ENCODE results near the gene CNTFR. TPM values are rescaled to one million over a fixed set of nuclear protein-coding genes. Genes with fewer than 3 reads are reported as not detected.
A peak's percentile ranks its signal among the peaks of the same experiment; 100 is the strongest.

The CNTFR gene
- total RNA-seq, 1 donor from 2014 or later: 2.9 TPM

DNA sequence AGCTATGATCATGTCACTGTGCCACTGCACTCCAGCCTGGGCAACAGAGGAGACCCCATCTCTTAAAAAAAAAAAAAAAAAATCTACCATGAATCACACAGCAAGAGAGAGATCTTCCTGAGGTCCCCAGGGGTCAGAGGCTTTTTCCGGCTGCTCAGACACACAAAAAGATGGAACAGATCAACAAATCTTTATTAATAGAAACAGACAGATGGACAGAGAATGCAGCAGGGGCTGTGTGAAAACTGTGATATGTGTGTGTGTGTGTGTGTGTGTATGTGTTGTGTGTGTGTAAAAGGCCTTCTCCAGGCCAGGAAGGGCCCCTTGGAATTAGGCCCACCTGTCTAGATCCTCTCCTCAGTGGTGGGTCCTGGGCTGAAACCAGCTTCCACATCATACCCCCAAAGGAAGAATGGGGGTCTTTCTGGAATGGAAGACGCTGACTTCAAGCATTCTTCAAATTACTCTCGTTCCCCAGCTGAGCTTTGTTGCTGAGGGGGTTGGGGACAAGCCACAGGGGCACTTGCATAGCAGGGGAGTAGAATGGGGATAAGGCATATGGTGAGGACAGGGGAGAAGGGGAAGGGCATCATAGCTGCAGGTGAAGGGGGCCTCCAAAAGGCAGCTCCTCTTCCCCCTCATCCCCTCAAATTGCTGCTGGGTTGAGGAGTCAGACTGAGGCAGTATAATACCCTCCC, 45.2 kb upstream of the CNTFR start:
- TF ChIP-seq, protein P1, sequence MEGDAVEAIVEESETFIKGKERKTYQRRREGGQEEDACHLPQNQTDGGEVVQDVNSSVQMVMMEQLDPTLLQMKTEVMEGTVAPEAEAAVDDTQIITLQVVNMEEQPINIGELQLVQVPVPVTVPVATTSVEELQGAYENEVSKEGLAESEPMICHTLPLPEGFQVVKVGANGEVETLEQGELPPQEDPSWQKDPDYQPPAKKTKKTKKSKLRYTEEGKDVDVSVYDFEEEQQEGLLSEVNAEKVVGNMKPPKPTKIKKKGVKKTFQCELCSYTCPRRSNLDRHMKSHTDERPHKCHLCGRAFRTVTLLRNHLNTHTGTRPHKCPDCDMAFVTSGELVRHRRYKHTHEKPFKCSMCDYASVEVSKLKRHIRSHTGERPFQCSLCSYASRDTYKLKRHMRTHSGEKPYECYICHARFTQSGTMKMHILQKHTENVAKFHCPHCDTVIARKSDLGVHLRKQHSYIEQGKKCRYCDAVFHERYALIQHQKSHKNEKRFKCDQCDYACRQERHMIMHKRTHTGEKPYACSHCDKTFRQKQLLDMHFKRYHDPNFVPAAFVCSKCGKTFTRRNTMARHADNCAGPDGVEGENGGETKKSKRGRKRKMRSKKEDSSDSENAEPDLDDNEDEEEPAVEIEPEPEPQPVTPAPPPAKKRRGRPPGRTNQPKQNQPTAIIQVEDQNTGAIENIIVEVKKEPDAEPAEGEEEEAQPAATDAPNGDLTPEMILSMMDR (IDR thresholded peaks at IDR 0.05): no peak
- intact Hi-C loops (cut with DNase I): no loop called here
- H3K9me3 ChIP-seq: no peaks in the 10 kb centered on the region
- peaks cover 17% of the 10 kb centered on the region for H3K4me1 ChIP-seq
- H3K27ac ChIP-seq: no peak overlapping the region
- H3K4me3 ChIP-seq: no peak overlapping the region
- peaks cover 3% of the 10 kb centered on the region for H3K27me3 ChIP-seq
- ATAC-seq (no peak), DNase-seq (no peak)
- H3K36me3 ChIP-seq: peaks cover 10% of the 10 kb centered on the region

DNA sequence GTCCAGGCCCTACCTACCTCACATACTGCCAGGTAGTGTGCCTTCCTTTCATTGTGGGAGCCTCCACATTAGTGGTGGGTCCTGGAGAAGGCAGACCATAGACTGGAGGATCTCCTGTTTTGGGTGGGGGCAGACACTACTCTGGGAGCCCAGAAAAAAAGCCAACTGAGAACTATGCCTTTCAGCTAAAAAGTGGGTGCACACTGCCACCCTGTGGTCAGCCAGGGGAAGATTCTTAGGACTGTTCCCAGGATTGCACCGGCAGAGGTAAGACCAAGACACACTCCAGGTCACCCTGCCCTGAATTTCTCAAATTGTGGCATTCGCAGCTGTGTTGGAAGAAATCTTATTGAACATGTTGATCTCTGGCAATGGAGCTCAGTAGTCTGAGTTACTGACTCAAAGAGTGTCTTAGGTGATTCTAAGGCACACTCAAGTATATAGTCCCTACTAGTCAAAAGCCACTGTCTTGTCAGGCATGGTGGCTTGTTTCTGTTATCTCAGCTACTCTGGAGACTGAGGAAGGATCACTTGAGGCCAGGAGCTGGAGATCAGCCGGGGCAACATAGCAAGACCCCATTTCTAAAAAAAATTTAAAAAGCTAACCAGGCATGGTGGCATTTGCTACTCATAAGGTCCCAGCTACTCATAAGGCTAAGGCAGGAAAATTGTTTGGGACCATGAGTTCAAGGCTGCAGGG, 44.5 kb upstream of the CNTFR start:
- H3K27me3 ChIP-seq: peaks cover 10% of the 10 kb centered on the region
- no peak overlapping the region for H3K27ac ChIP-seq
- H3K36me3 ChIP-seq: peaks cover 10% of the 10 kb centered on the region
- DNase-seq (no peak), ATAC-seq (peak; percentile 53)
- H3K4me3 ChIP-seq: no peak overlapping the region
- peaks cover 21% of the 10 kb centered on the region for H3K4me1 ChIP-seq
- TF ChIP-seq, protein P1 (IDR thresholded peaks at IDR 0.05): peak; percentile 85
- no peaks in the 10 kb centered on the region for H3K9me3 ChIP-seq
- intact Hi-C loops (cut with DNase I): no loop called here

GRCh38 chr9:34633166-34633565, 43.6 kb upstream of the CNTFR start:
- Histone ChIP-seq H3K4me3 (no peak overlapping the region), H3K9me3 (no peaks in the 10 kb centered on the region), H3K4me1 (peaks cover 20% of the 10 kb centered on the region), H3K36me3 (peaks cover 10% of the 10 kb centered on the region), H3K27ac (no peak overlapping the region), H3K27me3 (peaks cover 18% of the 10 kb centered on the region)
- TF ChIP-seq, protein P1 (IDR thresholded peaks at IDR 0.05): no peak
- DNase-seq: no peak
- no peak for ATAC-seq
- intact Hi-C loops (cut with DNase I): no loop called here

- TF ChIP-seq, protein P1 (IDR thresholded peaks at IDR 0.05): no peak
- intact Hi-C loops (cut with DNase I): no loop called here
- no peak overlapping the region for H3K4me3 ChIP-seq
- peaks cover 9% of the 10 kb centered on the region for H3K36me3 ChIP-seq
- peaks cover 12% of the 10 kb centered on the region for H3K4me1 ChIP-seq
- H3K27ac ChIP-seq: no peak overlapping the region
- no peak for ATAC-seq
- DNase-seq: no peak
- no peaks in the 10 kb centered on the region for H3K9me3 ChIP-seq
- H3K27me3 ChIP-seq: peaks cover 44% of the 10 kb centered on the region
Measured at GRCh38 chr9:34630402-34631154, 41.1 kb upstream of the CNTFR start.

GRCh38 chr9:34629491-34629808, 39.9 kb upstream of the CNTFR start:
- no peak for ATAC-seq
- Histone ChIP-seq H3K4me3 (no peak overlapping the region), H3K9me3 (no peaks in the 10 kb centered on the region), H3K4me1 (peaks cover 12% of the 10 kb centered on the region), H3K27ac (no peak overlapping the region), H3K27me3 (peaks cover 56% of the 10 kb centered on the region), H3K36me3 (no peaks in the 10 kb centered on the region)
- TF ChIP-seq, protein P1 (IDR thresholded peaks at IDR 0.05): no peak
- intact Hi-C loops (cut with DNase I): no loop called here
- no peak for DNase-seq
